Epidermal melanocyte (primary cell): ENCODE measurements around the gene VASP.

Experiments
- DNase-seq: peaks from one replicate; pipeline ENCODE4 v3.0.0; 2011; ENCODE audit warnings: low spot score; ENCODE audit not compliant: insufficient read length

VASP gene

GRCh38 chr19:45473682-45474605, 33.3 kb upstream of the VASP start:
- no peak for DNase-seq

- DNase-seq, result no peak
Observed at GRCh38 chr19:45474606-45475521, 32.4 kb upstream of the VASP start.

GRCh38 chr19:45475537-45476291, 31.6 kb upstream of the VASP start:
- DNase-seq, result no peak

- DNase-seq, result no peak
Observed at GRCh38 chr19:45476304-45476703, 31.0 kb upstream of the VASP start.

GRCh38 chr19:45477186-45477585, 30.1 kb upstream of the VASP start:
- DNase-seq, result no peak

GRCh38 chr19:45477713-45478453, 29.4 kb upstream of the VASP start:
- DNase-seq, result no peak

GRCh38 chr19:45478454-45479238, 28.6 kb upstream of the VASP start:
- peak; percentile 63 for DNase-seq

- no peak for DNase-seq
Observed at GRCh38 chr19:45483033-45483432, 24.2 kb upstream of the VASP start.

- no peak for DNase-seq
Observed at GRCh38 chr19:45484273-45484945, 22.9 kb upstream of the VASP start.

- peak; percentile 87 for DNase-seq
Observed at GRCh38 chr19:45485305-45486077, 21.8 kb upstream of the VASP start.

GRCh38 chr19:45488708-45489107, 18.6 kb upstream of the VASP start:
- no peak for DNase-seq

- no peak for DNase-seq
Observed at GRCh38 chr19:45489216-45489855, 17.9 kb upstream of the VASP start.

- DNase-seq, result peak; percentile 11
Observed at GRCh38 chr19:45492137-45492626, 15.1 kb upstream of the VASP start.

- peak; percentile 89 for DNase-seq
Observed at GRCh38 chr19:45492627-45493470, 14.4 kb upstream of the VASP start.

GRCh38 chr19:45494261-45494916, 12.9 kb upstream of the VASP start:
- no peak for DNase-seq

GRCh38 chr19:45495178-45495577, 12.1 kb upstream of the VASP start:
- DNase-seq, result no peak
